SJSA1 (cell line): ENCODE results near the gene DRC1. TPM values are rescaled to one million over a fixed set of nuclear protein-coding genes. Genes with fewer than 3 reads are reported as not detected.

ENCODE experiments used
- DNase-seq, 2 experiments: peaks; one replicate each; pipeline ENCODE4 v3.0.0-alpha.2; 2015 to 2020; ENCODE audit warnings: low spot score in 2 of 2, low read depth in 1 of 2
- H3K27ac ChIP-seq: fragments of 250-450 bp; sonication (Bioruptor Pico); 2 replicates; pipeline ENCODE4 v1.5.1; 2020; ENCODE audit warnings: mild to moderate bottlenecking, moderate library complexity
- H3K27me3 ChIP-seq: fragments of 250-450 bp; sonication (Bioruptor Pico); replicated peaks from 2 replicates; pipeline ENCODE4 v1.5.1; 2020; ENCODE audit warnings: mild to moderate bottlenecking, moderate library complexity
- H3K36me3 ChIP-seq: fragments of 250-450 bp; sonication (Bioruptor Pico); 2 replicates; pipeline ENCODE4 v1.5.1; 2020; ENCODE audit warnings: mild to moderate bottlenecking
- H3K4me1 ChIP-seq: fragments of 250-450 bp; sonication (Bioruptor Pico); replicated peaks from 2 replicates; pipeline ENCODE4 v1.6.1; 2021; ENCODE audit warnings: mild to moderate bottlenecking
- H3K4me3 ChIP-seq: fragments of 250-450 bp; sonication (Bioruptor Pico); 2 replicates; pipeline ENCODE4 v1.5.1; 2020; ENCODE audit warnings: mild to moderate bottlenecking
- H3K9me3 ChIP-seq: fragments of 250-450 bp; sonication (Bioruptor Pico); replicated peaks from 2 replicates; pipeline ENCODE4 v1.5.1; 2020; ENCODE audit warnings: mild to moderate bottlenecking
- total RNA-seq: library from RNA; depleted of rRNA; stranded (reverse); fragments of >200 nt; shearing (Covaris generic); gene quantifications from 2 replicates; pipeline ENCODE4 v1.2.3, GENCODE V29; 2014

Gene DRC1
- total RNA-seq, 1 experiment from 2014 or later = not detected

GRCh38 chr2:26376799-26377198, 24.9 kb upstream of the DRC1 start:
- no peaks in the 10 kb centered on the region for H3K4me1 ChIP-seq
- DNase-seq = no peak
- H3K9me3 ChIP-seq = no peaks in the 10 kb centered on the region
- peaks cover 19% of the 10 kb centered on the region for H3K36me3 ChIP-seq
- H3K4me3 ChIP-seq = no peak overlapping the region
- H3K27ac ChIP-seq = no peak overlapping the region
- H3K27me3 ChIP-seq = no peaks in the 10 kb centered on the region

GRCh38 chr2:26380281-26380680, 21.4 kb upstream of the DRC1 start:
- Histone ChIP-seq H3K36me3 (peaks cover 7% of the 10 kb centered on the region), H3K27me3 (no peaks in the 10 kb centered on the region), H3K9me3 (no peaks in the 10 kb centered on the region), H3K27ac (no peak overlapping the region), H3K4me3 (no peak overlapping the region), H3K4me1 (no peaks in the 10 kb centered on the region)
- DNase-seq = no peak

DNA sequence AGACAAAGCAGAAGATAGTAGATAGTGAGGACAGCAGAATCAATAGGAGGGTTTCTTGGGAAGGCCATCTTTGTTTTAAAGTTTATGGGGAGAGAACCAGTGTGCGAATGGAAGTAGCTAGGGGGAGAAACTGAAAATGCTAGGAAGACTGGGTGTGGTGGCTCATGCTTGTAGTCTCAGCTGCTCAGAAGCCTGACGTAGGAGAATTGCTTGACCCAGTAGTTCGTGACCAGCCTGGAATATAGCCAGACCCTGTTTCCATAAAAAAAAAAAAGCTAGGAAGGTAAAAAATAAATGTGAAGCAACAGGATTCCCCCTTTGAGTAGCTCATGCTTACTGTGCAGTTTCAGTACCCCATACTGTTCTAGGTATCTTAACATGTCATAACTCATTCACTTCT, 19.2 kb upstream of the DRC1 start:
- H3K36me3 ChIP-seq = peaks cover 8% of the 10 kb centered on the region; the same call in 1 of the 2 replicates
- H3K4me3 ChIP-seq = no peak overlapping the region
- H3K27ac ChIP-seq = no peak overlapping the region
- DNase-seq = no peak
- H3K27me3 ChIP-seq = no peaks in the 10 kb centered on the region
- no peaks in the 10 kb centered on the region for H3K9me3 ChIP-seq
- no peaks in the 10 kb centered on the region for H3K4me1 ChIP-seq

DNA sequence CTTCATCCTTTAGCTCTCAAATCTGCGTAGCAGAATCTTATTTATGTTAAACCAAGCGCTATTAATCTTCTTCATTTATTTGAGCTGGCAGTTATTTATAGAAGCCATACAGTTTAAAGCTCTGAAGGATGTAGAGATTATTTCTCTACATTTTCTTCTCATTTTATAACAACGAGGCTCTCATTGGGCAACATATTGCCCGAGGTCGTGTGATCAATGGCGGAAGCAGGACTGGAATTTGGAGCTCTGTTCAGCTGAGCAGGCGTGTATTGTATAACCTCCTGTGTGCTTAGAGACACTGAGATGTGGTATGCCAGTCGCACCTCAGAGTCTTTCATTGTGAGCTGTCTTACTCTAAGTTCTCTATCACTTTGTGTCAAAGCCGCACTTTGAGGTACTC, 17.5 kb upstream of the DRC1 start:
- Histone ChIP-seq H3K4me3 (no peak overlapping the region), H3K9me3 (no peaks in the 10 kb centered on the region), H3K36me3 (peaks cover 13% of the 10 kb centered on the region; the same call in 1 of the 2 replicates), H3K4me1 (no peaks in the 10 kb centered on the region), H3K27ac (no peak overlapping the region), H3K27me3 (no peaks in the 10 kb centered on the region)
- DNase-seq = no peak

GRCh38 chr2:26384597-26384996, 17.1 kb upstream of the DRC1 start:
- H3K36me3 ChIP-seq = peaks cover 15% of the 10 kb centered on the region; the same call in 1 of the 2 replicates
- no peak for DNase-seq
- no peaks in the 10 kb centered on the region for H3K4me1 ChIP-seq
- H3K4me3 ChIP-seq = no peak overlapping the region
- H3K27ac ChIP-seq = no peak overlapping the region
- H3K9me3 ChIP-seq = no peaks in the 10 kb centered on the region
- no peaks in the 10 kb centered on the region for H3K27me3 ChIP-seq

DNA sequence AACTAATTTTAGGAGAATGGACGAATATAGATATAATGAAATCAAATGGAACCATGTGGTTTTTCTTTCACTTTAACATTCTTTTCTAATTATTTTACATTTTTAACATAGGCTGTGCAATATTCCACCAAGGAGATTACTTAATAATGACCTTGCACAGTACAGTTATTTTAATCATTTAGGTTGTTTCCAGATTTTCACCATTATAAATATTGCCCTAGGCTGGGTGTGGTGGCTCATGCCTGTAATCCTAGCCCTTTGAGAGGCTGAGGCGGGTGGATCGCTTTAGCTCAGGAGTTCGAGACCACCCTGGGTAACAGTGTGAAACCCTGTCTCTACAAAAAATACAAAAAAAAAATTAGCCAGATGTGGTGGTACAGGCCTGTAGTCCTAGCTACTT, 14.5 kb upstream of the DRC1 start:
- no peak overlapping the region for H3K27ac ChIP-seq
- H3K9me3 ChIP-seq = no peaks in the 10 kb centered on the region
- no peaks in the 10 kb centered on the region for H3K4me1 ChIP-seq
- H3K36me3 ChIP-seq = peaks cover 18% of the 10 kb centered on the region
- no peaks in the 10 kb centered on the region for H3K27me3 ChIP-seq
- DNase-seq = no peak
- H3K4me3 ChIP-seq = no peak overlapping the region

DNA sequence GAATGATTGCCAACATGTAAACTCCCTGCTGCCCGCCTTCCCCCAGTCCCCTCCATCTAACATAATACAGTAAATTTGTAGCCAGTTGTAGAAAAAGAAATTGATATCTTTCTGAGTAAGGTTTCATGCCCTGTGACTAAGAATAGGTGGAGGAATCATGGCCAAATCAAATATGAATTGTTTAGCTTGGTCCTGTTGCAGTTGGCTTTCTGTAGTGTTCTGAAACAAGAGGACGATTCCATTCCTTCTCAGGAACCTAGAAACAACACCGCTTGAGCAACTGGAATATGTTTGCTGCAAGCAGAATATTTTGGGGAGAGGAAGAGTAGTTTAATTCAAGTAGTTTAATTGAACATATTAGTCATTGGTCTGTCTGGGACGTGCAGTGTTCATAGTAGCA, 7.0 kb upstream of the DRC1 start:
- H3K27me3 ChIP-seq = no peaks in the 10 kb centered on the region
- no peak for DNase-seq
- no peak overlapping the region for H3K27ac ChIP-seq
- H3K36me3 ChIP-seq = peaks cover 7% of the 10 kb centered on the region
- H3K9me3 ChIP-seq = no peaks in the 10 kb centered on the region
- H3K4me1 ChIP-seq = no peaks in the 10 kb centered on the region
- H3K4me3 ChIP-seq = no peak overlapping the region

DNA sequence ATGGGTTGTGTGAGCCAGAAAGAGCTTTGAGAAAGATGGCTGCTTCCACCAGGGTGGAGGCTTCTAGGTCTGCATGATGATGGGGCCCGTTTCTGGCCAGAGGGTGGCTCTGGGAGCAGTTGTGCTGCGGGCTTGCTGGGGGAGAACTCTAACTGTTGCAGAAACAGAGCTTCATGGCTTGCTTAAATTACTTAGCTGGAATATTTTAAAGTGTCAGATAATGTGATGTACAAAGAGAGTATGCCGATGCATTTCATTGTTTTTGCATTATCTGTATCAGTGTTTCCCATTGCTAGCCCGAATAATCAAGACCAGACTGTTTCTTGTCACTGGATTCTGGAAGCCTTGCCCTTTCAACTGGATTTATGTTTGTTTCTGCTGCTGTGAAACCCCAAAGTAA, 6.3 kb upstream of the DRC1 start:
- DNase-seq = no peak
- Histone ChIP-seq H3K4me3 (no peak overlapping the region), H3K9me3 (no peaks in the 10 kb centered on the region), H3K4me1 (no peaks in the 10 kb centered on the region), H3K27ac (no peak overlapping the region), H3K27me3 (no peaks in the 10 kb centered on the region), H3K36me3 (peaks cover 3% of the 10 kb centered on the region)

DNA sequence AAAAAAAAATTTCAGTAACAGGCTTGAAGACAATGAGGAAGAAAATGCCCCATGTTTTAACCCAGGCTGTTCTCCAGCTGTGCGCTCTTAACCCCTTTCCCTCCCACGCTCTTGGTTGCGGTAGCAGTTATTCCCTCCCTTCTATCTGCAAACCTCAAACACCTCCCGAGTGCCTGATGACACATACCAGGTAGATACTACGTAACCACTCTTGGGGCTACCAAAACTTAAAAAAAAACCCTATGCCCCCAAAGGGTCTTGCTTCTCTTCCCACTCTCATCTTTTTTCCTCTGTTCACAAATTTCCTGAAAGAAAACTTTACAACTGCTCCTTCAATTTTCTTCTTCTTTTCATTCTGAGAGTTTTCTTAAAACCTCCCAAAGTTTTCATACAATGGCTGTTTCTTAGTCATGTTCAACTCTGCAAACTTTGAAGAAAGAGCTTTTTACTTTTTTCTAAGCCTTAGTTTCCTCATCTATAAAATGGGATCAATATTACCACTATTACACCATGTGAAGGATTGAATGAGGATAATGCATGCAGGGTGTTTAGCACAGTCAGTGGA, 4.9 kb upstream of the DRC1 start:
- no peak overlapping the region for H3K4me3 ChIP-seq
- H3K4me1 ChIP-seq = peaks cover 4% of the 10 kb centered on the region
- H3K36me3 ChIP-seq = no peaks in the 10 kb centered on the region
- H3K9me3 ChIP-seq = no peaks in the 10 kb centered on the region
- DNase-seq = no peak
- no peak overlapping the region for H3K27ac ChIP-seq
- no peaks in the 10 kb centered on the region for H3K27me3 ChIP-seq

DNA sequence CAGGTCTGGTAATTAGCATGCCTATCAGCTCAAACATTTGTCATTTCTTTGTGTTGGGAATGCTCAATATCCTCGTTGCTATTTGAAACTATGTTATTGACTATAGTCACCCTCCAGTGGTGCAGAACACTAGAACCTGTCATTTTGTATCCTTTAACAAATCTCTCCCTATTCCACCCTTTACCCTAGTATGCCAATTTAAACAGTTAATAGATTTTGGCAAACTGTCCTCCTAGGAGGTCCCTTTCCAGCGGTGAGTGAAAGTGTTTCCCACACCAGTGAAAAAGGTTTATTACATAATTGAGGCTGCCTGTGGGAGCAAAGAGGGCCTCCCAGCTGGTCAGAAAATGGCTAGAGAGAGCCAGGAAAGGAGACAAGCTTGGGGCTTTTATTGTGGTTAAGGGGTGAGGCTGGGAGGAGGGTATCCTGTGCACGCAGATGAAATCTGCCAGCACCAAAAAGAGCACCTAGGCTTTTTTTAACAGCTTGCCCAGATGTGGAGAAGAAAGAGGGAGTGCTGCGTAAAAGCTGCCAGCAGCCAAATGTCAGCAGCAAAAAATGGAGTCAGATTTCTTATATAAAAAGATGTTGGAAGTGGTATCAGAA, 1.8 kb upstream of the DRC1 start:
- Histone ChIP-seq H3K27me3 (no peaks in the 10 kb centered on the region; the same call in 1 of the 2 replicates), H3K4me1 (peaks cover 4% of the 10 kb centered on the region), H3K36me3 (no peaks in the 10 kb centered on the region), H3K27ac (no peak overlapping the region), H3K9me3 (no peaks in the 10 kb centered on the region), H3K4me3 (no peak overlapping the region)
- no peak for DNase-seq

DNA sequence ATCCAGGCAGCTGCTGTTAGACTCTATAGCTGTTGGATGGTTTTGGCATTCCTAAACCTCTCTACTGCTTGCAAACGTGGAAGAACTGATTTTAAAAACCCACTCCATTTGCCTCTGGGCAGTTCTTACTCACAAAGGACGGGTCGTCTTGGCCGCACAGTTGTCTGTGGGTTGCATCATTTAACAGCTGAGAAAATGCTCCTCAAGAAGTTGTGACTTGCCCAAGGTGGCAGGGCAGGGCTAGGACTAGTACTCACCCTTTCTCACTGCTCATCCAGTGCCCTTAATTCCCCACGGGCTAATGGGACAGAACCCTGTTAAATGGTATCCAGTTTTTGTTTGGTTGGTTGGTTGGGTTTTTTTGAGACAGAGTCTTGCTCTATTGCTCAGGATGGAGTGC, 997 bp upstream of the DRC1 start:
- Histone ChIP-seq H3K27ac (no peak overlapping the region), H3K27me3 (no peaks in the 10 kb centered on the region; the same call in 1 of the 2 replicates), H3K36me3 (no peaks in the 10 kb centered on the region), H3K4me3 (no peak overlapping the region), H3K4me1 (peaks cover 4% of the 10 kb centered on the region), H3K9me3 (no peaks in the 10 kb centered on the region)
- DNase-seq = no peak

- no peak for DNase-seq
- no peaks in the 10 kb centered on the region; the same call in 1 of the 2 replicates for H3K27me3 ChIP-seq
- H3K9me3 ChIP-seq = no peaks in the 10 kb centered on the region; the same call in 1 of the 2 replicates
- H3K4me1 ChIP-seq = no peaks in the 10 kb centered on the region
- no peaks in the 10 kb centered on the region for H3K36me3 ChIP-seq
- H3K27ac ChIP-seq = no peak overlapping the region
- H3K4me3 ChIP-seq = no peak overlapping the region
Measured at GRCh38 chr2:26407526-26407925, 5.8 kb downstream of the DRC1 start.

DNA sequence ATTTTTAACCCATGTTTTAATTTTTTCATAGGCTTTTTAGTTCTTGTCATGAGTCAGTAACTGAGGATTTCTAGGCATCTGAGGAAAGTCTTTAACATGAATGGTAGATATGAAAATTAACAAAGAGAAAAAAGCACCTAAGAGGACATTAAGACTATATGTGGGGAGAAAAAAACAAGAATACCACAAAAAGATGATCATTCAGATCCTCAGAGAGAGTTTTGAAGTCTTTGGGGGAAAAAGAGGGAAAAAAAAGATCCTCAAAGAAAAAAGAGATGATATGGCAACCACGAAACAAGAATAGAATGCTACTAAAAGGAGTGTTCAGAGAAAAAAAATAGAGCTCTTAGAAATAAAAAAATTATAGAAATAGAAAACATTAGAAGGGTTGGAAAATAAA, 8.1 kb downstream of the DRC1 start:
- DNase-seq = no peak
- no peaks in the 10 kb centered on the region for H3K4me1 ChIP-seq
- no peak overlapping the region for H3K27ac ChIP-seq
- no peaks in the 10 kb centered on the region; the same call in 1 of the 2 replicates for H3K9me3 ChIP-seq
- no peaks in the 10 kb centered on the region for H3K36me3 ChIP-seq
- H3K4me3 ChIP-seq = no peak overlapping the region
- no peaks in the 10 kb centered on the region for H3K27me3 ChIP-seq

- no peaks in the 10 kb centered on the region for H3K4me1 ChIP-seq
- no peaks in the 10 kb centered on the region; the same call in 1 of the 2 replicates for H3K9me3 ChIP-seq
- DNase-seq = no peak
- no peaks in the 10 kb centered on the region for H3K36me3 ChIP-seq
- H3K27me3 ChIP-seq = no peaks in the 10 kb centered on the region
- no peak overlapping the region for H3K27ac ChIP-seq
- H3K4me3 ChIP-seq = no peak overlapping the region
Measured at GRCh38 chr2:26410764-26411243, 9.1 kb downstream of the DRC1 start.
